ENCODE data around the gene SLC37A1.

GRCh38 chr21:42581336-42581992 lies 67.8 kb downstream of the SLC37A1 start:
- TF ChIP-seq POLR2A (IDR thresholded peaks at IDR 0.05) (no peak), POLR2AphosphoS5 (IDR thresholded peaks at IDR 0.05) (no peak)
- TF ChIP-seq, protein P1, sequence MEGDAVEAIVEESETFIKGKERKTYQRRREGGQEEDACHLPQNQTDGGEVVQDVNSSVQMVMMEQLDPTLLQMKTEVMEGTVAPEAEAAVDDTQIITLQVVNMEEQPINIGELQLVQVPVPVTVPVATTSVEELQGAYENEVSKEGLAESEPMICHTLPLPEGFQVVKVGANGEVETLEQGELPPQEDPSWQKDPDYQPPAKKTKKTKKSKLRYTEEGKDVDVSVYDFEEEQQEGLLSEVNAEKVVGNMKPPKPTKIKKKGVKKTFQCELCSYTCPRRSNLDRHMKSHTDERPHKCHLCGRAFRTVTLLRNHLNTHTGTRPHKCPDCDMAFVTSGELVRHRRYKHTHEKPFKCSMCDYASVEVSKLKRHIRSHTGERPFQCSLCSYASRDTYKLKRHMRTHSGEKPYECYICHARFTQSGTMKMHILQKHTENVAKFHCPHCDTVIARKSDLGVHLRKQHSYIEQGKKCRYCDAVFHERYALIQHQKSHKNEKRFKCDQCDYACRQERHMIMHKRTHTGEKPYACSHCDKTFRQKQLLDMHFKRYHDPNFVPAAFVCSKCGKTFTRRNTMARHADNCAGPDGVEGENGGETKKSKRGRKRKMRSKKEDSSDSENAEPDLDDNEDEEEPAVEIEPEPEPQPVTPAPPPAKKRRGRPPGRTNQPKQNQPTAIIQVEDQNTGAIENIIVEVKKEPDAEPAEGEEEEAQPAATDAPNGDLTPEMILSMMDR (IDR thresholded peaks at IDR 0.05 in 8 of 11, conservative IDR thresholded peaks at IDR 0.05 in 3 of 11), result no peak

Data from spleen (tissue), 7 donors.